Keratinocyte (primary cell): ENCODE results near the gene MOV10L1. TPM values are rescaled to one million over a fixed set of nuclear protein-coding genes. Genes with fewer than 3 reads are reported as not detected.

Experiments
- DNase-seq: peaks from one replicate; pipeline ENCODE4 v3.0.0-alpha.2; 2011; ENCODE audit warnings: low read depth, missing footprints, low spot score
- FAIRE-seq: peaks from 2 replicates; lab custom pipeline; 2011; peaks lifted over from hg19 to GRCh38; lab: Jason Lieb, UNC
- H2AFZ ChIP-seq: 2 replicates; pipeline ENCODE4 v1.6.0; 2012; ENCODE audit warnings: low read length, control low read depth, inconsistent platforms; ENCODE audit not compliant: control insufficient read depth
- H3K27ac ChIP-seq: 2 replicates; pipeline ENCODE4 v1.5.1; 2011; ENCODE audit warnings: low read length; ENCODE audit not compliant: control insufficient read depth, insufficient read depth
- H3K27me3 ChIP-seq: 3 replicates; pipeline ENCODE4 v1.6.0; 2011; ENCODE audit warnings: low read length; ENCODE audit not compliant: control insufficient read depth, insufficient read depth; ENCODE audit errors: extremely low read depth
- H3K36me3 ChIP-seq, 2 experiments: 2 replicates in 1 of 2; 3 replicates in 1 of 2; pipeline ENCODE4 v1.5.1; 2011; ENCODE audit warnings: low read length in 2 of 2, mild to moderate bottlenecking in 1 of 2; ENCODE audit not compliant: control insufficient read depth in 2 of 2, insufficient read depth in 2 of 2; ENCODE audit errors: extremely low read depth in 1 of 2
- H3K4me1 ChIP-seq: 3 replicates; pipeline ENCODE4 v1.5.1; 2011; ENCODE audit warnings: low read length; ENCODE audit not compliant: control insufficient read depth, insufficient read depth; ENCODE audit errors: extremely low read depth
- H3K4me2 ChIP-seq: 3 replicates; pipeline ENCODE4 v1.6.0; 2011; ENCODE audit warnings: low read depth, low read length; ENCODE audit not compliant: control insufficient read depth, insufficient read depth; ENCODE audit errors: extremely low read depth
- H3K4me3 ChIP-seq, 3 experiments: fragments of 200-600 bp in 1 of 3; sonication (generic) in 1 of 3; 2 replicates in 2 of 3; 3 replicates in 1 of 3; pipeline ENCODE4 v1.5.1; 2011 to 2016; ENCODE audit warnings: low read length in 3 of 3, mild to moderate bottlenecking in 3 of 3, control low read depth in 2 of 3, inconsistent platforms in 1 of 3, low read depth in 1 of 3, mixed read lengths in 1 of 3, mixed run types in 1 of 3, moderate library complexity in 1 of 3; ENCODE audit not compliant: control insufficient read depth in 2 of 3, insufficient read depth in 2 of 3; ENCODE audit errors: extremely low read depth in 1 of 3
- H3K79me2 ChIP-seq: 2 replicates; pipeline ENCODE4 v1.6.0; 2012; ENCODE audit warnings: low read length; ENCODE audit not compliant: control insufficient read depth, insufficient read depth
- H3K9ac ChIP-seq: 3 replicates; pipeline ENCODE4 v1.6.0; 2011; ENCODE audit warnings: low read length; ENCODE audit not compliant: control insufficient read depth, insufficient read depth; ENCODE audit errors: extremely low read depth
- H3K9me1 ChIP-seq: 3 replicates; pipeline ENCODE4 v1.6.0; 2011; ENCODE audit warnings: low read length; ENCODE audit not compliant: control insufficient read depth, insufficient read depth; ENCODE audit errors: extremely low read depth
- H3K9me3 ChIP-seq: 2 replicates; pipeline ENCODE4 v1.5.1; 2012; ENCODE audit warnings: low read depth, low read length; ENCODE audit not compliant: control insufficient read depth
- H4K20me1 ChIP-seq: 3 replicates; pipeline ENCODE4 v1.6.0; 2011; ENCODE audit warnings: low read length; ENCODE audit not compliant: control insufficient read depth, insufficient read depth; ENCODE audit errors: extremely low read depth
- CTCF ChIP-seq, 3 experiments: IDR thresholded peaks in 1 of 3; conservative IDR thresholded peaks in 1 of 3; optimal IDR thresholded peaks in 1 of 3; 2 replicates in 2 of 3; 3 replicates in 1 of 3; pipeline versions ENCODE3 to v1.5.1; 2011; ENCODE audit warnings: low read length in 3 of 3, mild to moderate bottlenecking in 3 of 3, moderate library complexity in 2 of 3, control low read depth in 1 of 3, inconsistent platforms in 1 of 3; ENCODE audit not compliant: insufficient read depth in 2 of 3; ENCODE audit errors: extremely low read depth in 1 of 3
- EZH2 ChIP-seq: IDR thresholded peaks from one replicate; pipeline ENCODE4 v1.6.1; 2012; ENCODE audit warnings: inconsistent platforms, mild to moderate bottlenecking, low read length, moderate library complexity
- dilution Hi-C: fragments of 300-500 bp; cut with MboI; formaldehyde crosslinking; loops from one replicate; pipeline ENCODE4 v1.7.0; 2020; ENCODE audit warnings: low sequenced_read_pairs; ENCODE audit not compliant: extremely low pct_ligation_motif_present
- polyA plus RNA-seq, 5 experiments: library from polyadenylated mRNA; depleted of rRNA in 3 of 5; stranded (reverse) in 3 of 5; stranded (forward) in 1 of 5; unstranded in 1 of 5; fragments of >200 nt; gene quantifications; 1 replicate in 1 of 5; 2 replicates in 3 of 5; 3 replicates in 1 of 5; pipeline versions ENCODE4 v1.2.1 to v1.2.3, GENCODE V29; 2011 to 2012; ENCODE audit warnings: missing spikeins in 2 of 5, low read depth in 1 of 5, low replicate concordance in 1 of 5

Gene MOV10L1
- polyA plus RNA-seq, 1 donor (not counting 4 experiments of a cell fraction or from before 2014, with no cell fraction given): not detected

- Histone ChIP-seq H3K4me3 (no peak overlapping the region), H2AFZ (no peak overlapping the region), H3K27me3 (peaks cover 16% of the 10 kb centered on the region), H3K79me2 (no peaks in the 10 kb centered on the region), H3K4me2 (no peak overlapping the region), H4K20me1 (no peaks in the 10 kb centered on the region), H3K9me3 (no peaks in the 10 kb centered on the region), H3K4me1 (no peaks in the 10 kb centered on the region), H3K36me3 (no peaks in the 10 kb centered on the region), H3K9me1 (no peaks in the 10 kb centered on the region), H3K27ac (no peak overlapping the region), H3K9ac (no peak overlapping the region)
- dilution Hi-C loops: no loop called here
- DNase-seq: no peak
- TF ChIP-seq EZH2: no peak
- no peak for TF ChIP-seq CTCF (optimal IDR thresholded peaks at IDR 0.05 in 1 of 3, IDR thresholded peaks at IDR 0.05 in 1 of 3, conservative IDR thresholded peaks at IDR 0.05 in 1 of 3; ENCODE audit: extremely low read depth in 1 of 3, insufficient read depth in 2 of 3, low read length in 3 of 3)
- no peak for FAIRE-seq
Observed at GRCh38 chr22:50063589-50064393, 26.0 kb upstream of the MOV10L1 start.

DNA sequence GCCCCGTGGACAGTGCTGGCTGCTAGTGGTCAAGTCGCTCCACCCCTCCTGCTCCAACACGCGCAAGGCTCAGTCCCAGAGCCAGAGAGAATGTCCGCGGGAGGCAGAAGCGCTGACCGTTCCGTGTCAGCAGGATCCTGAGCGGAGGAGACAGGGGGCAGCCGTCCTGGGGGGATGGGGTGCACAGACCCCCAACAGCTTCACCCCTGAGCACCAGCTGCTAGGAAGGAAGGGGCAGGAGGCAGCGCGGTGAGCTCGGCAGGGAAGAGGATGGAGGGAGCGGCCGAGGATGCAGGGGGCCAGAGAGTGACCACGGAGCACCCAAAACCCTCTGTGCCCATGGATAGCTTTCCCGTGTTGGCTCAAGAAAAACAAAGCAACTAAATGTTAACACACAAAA, 25.4 kb upstream of the MOV10L1 start:
- Histone ChIP-seq H3K36me3 (no peaks in the 10 kb centered on the region), H3K27me3 (peaks cover 14% of the 10 kb centered on the region), H3K4me2 (no peak overlapping the region), H2AFZ (no peak overlapping the region), H3K9ac (no peak overlapping the region), H3K79me2 (no peaks in the 10 kb centered on the region), H3K9me3 (no peaks in the 10 kb centered on the region), H3K9me1 (no peaks in the 10 kb centered on the region), H4K20me1 (no peaks in the 10 kb centered on the region), H3K4me3 (no peak overlapping the region), H3K4me1 (no peaks in the 10 kb centered on the region), H3K27ac (no peak overlapping the region)
- dilution Hi-C loops: no loop called here
- no peak for FAIRE-seq
- no peak for DNase-seq
- no peak for TF ChIP-seq EZH2
- TF ChIP-seq CTCF (optimal IDR thresholded peaks at IDR 0.05 in 1 of 3, IDR thresholded peaks at IDR 0.05 in 1 of 3, conservative IDR thresholded peaks at IDR 0.05 in 1 of 3; ENCODE audit: extremely low read depth in 1 of 3, insufficient read depth in 2 of 3, low read length in 3 of 3): no peak
